HG02642 (cell line): ENCODE results near the gene RHBDF1.
"Not testable (repeated sequence)": the region's sequence is repeated elsewhere in the genome, so short reads cannot be mapped to it uniquely, and the experiment has no call there.

Experiments
- ATAC-seq: cut with Tn5 transposase; IDR thresholded peaks from one replicate; pipeline ENCODE4 v1.9.1; 2021; ENCODE audit warnings: mild to moderate bottlenecking; ENCODE audit not compliant: unreplicated experiment, poor library complexity

Gene RHBDF1

GRCh38 chr16:60929-61878, 11.2 kb downstream of the RHBDF1 start:
- ATAC-seq, result no peak

- no peak for ATAC-seq
Measured at GRCh38 chr16:60166-60565, 12.3 kb downstream of the RHBDF1 start.

- ATAC-seq, result no peak
Measured at GRCh38 chr16:59440-60059, 12.9 kb downstream of the RHBDF1 start.

DNA sequence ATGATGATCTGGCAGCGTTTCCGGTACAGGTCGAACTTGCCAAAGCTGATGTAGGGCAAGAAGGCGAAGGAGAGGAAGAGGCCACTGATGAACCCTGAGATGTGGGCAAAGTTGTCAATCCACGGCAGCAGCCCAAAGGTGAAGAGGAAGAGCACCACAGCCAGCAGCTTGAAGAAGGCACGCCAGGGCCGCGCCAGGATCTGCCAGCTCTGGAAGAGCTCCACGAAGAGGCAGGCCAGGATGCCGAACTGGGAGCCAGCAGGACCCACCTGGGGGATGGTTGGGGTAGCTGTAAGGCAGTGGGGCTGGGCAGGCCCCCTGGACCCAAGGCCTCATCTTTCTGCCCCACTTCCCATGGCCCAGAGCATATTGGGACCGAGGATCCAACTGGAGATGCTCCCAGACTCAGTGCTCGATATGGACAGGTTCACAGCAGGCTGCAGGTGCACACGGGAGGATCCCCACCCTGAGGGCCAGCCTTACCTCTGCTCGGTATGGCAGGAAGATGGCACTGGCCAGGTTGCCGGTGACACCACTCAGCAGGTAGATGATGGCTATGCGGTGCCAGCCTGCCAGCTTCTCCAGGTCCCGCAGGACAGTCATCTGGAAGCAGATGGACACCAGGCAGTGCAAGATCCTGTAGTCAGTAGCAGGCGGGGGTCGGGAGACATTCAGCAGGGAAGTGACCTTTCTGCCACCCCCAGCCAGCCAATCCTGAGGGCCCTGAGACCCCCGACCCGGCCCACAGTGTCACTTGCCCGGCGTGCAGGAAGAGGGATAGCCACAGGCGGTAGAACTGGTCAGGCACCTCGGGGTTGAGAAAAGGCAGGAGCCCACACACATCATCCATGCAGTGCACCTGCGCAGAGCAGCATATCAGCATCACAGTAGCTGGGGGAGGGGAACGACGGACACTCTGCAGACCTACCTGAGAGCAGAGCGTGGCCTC, 13.7 kb downstream of the RHBDF1 start:
- no peak for ATAC-seq

- ATAC-seq, result no peak
Measured at GRCh38 chr16:57711-58110, 14.7 kb downstream of the RHBDF1 start.

DNA sequence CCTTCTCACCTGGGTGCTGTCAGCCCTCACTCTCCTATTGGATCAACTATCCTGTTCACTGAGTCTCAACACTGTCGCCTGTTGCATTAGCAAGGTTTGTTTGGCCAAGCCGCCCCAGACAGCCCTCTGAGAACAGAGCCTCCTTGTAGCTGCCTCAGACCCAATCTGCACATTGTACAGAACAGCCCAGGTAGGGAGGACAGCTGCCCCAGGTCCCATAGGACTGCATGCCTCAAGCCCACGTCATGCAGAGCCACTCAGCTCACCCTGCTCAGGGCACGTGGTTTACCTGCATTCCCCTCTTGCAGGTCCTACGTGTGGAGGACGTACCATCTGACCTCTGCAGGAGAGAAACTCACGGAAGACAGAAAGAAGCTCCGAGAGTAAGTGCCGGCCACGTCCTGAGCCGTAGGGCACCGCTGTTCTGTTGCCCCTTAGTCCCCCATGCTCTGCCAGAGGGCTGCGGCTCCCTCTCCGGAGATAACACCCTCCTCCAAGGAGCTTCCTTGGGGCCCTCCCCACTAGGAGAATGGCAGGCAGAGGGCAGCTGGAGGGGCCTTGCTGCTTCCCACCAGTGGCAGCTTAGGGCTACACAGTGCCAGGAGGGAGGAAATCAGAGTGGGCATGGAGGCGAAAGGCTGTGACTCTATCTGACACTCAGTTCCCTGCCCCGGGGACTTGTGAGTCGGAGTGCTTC, 16.1 kb downstream of the RHBDF1 start:
- no peak for ATAC-seq

- no peak for ATAC-seq
Measured at GRCh38 chr16:55571-56136, 16.8 kb downstream of the RHBDF1 start.

GRCh38 chr16:54237-54581, 18.2 kb downstream of the RHBDF1 start:
- no peak for ATAC-seq

GRCh38 chr16:53346-54236, 18.8 kb downstream of the RHBDF1 start, which contains the start of the genes POLR3K and SNRNP25:
POLR3K (minus strand) TSS chr16:53608; CDS start chr16:53586, 22 bp downstream.
SNRNP25 (plus strand) TSS chr16:53828; CDS start chr16:54017, 189 bp downstream.
- peak; percentile 94 for ATAC-seq

- no peak for ATAC-seq
Measured at GRCh38 chr16:50769-51591, 21.5 kb downstream of the RHBDF1 start.

GRCh38 chr16:47234-47633, 25.2 kb downstream of the RHBDF1 start:
- no peak for ATAC-seq

GRCh38 chr16:46510-46909, 25.9 kb downstream of the RHBDF1 start:
- not testable (repeated sequence) for ATAC-seq

- ATAC-seq, result no peak
Measured at GRCh38 chr16:45454-45853, 27.0 kb downstream of the RHBDF1 start.

DNA sequence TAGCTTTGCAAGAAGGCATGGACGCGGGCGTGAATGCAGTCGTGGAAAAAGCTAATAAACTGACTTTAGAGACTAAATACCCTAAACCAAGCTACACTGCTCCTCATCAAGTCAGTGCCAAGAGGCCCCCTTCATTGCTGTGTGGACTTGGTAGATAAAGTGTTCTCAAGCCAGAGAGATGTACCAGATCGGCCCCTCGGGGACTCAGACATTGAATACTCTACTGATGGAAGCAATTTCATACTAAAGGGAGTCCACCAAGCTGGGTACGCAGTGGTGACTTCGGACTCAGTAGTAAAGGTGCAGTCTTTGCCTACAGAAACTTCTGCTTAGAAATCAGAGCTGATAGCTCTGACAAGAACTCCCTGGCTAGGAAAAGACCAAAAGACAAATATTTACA, 27.8 kb downstream of the RHBDF1 start:
- no peak for ATAC-seq

DNA sequence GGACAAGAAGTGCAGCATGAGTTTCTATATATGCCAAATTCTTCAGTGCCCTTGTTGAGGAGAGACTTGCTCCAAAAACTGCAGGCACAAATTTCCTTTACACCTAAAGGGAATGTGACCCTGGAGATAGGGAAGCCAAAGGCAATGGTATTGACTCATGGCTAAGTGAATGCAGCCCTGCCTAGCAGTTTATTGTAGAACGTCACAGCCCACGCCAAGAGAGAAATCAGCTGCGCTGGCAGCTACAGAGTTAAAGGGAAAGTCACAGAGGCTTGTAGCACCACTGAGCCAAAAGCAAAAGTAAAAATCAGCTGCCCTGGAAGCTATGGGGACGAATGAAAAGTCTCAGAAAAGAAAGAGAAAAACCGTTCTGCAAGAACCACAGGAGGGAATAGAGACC, 29.1 kb downstream of the RHBDF1 start:
- no peak for ATAC-seq

GRCh38 chr16:42691-43090, 29.7 kb downstream of the RHBDF1 start:
- no peak for ATAC-seq

- no peak for ATAC-seq
Measured at GRCh38 chr16:42069-42457, 30.4 kb downstream of the RHBDF1 start.
